Activated CD4-positive, alpha-beta T cell treated with anti-CD3 and anti-CD28 coated beads for 36 hours (primary cell): ENCODE data around the gene CDC27. TPM values are rescaled to one million over a fixed set of nuclear protein-coding genes. Genes with fewer than 3 reads are reported as not detected.
"Not testable (repeated sequence)": the region's sequence is repeated elsewhere in the genome, so short reads cannot be mapped to it uniquely, and the experiment has no call there.

Experiments
- ATAC-seq: fragments of 200-7000 bp; cut with Tn5 transposase; one replicate; pipeline ENCODE4 v1.10.0; 2021; ENCODE audit warnings: mild to moderate bottlenecking, moderate library complexity
- CTCF ChIA-PET: fragments of 350-600 bp; sonication (Branson Sonifier 250); formaldehyde crosslinking; loops from one replicate; lab custom pipeline; 2021; ENCODE audit warnings: antibody characterized with exemption; lab: Charles Lee
- POLR2A ChIA-PET: fragments of 350-600 bp; sonication (Branson Sonifier 250); formaldehyde crosslinking; loops from one replicate; lab custom pipeline; 2021; ENCODE audit warnings: antibody characterized with exemption, inconsistent platforms; lab: Charles Lee
- DNase-seq: peaks from one replicate; pipeline ENCODE4 v3.0.0-alpha.2; 2020
- H3K27ac Mint-ChIP-seq: one replicate; pipeline ENCODE4 v1.8.0; 2021; ENCODE audit warnings: mixed read lengths
- H3K27me3 Mint-ChIP-seq: one replicate; pipeline ENCODE4 v1.8.0; 2021; ENCODE audit warnings: mixed read lengths
- H3K36me3 Mint-ChIP-seq: one replicate; pipeline ENCODE4 v1.8.0; 2021; ENCODE audit warnings: low read depth, mixed read lengths
- H3K4me1 Mint-ChIP-seq: one replicate; pipeline ENCODE4 v1.8.0; 2021; ENCODE audit warnings: mixed read lengths
- H3K4me3 Mint-ChIP-seq: one replicate; pipeline ENCODE4 v1.8.0; 2021; ENCODE audit warnings: mild to moderate bottlenecking, moderate library complexity, mixed read lengths
- H3K9me3 Mint-ChIP-seq: one replicate; pipeline ENCODE4 v1.8.0; 2021; ENCODE audit warnings: low read depth, mixed read lengths
- intact Hi-C, 2 experiments: fragments of 100-400 bp; cut with DNase I in 1 of 2; cut with micrococcal nuclease in 1 of 2; formaldehyde crosslinking; loops; one replicate each; pipeline versions ENCODE4 v1.14.2 to v1.15.1; 2022 to 2024; cut with DNase I, micrococcal nuclease
- total RNA-seq, 2 experiments: library from RNA; stranded (reverse); gene quantifications; one replicate each; pipeline ENCODE4 v1.2.3, GENCODE V29; 2021

The CDC27 gene
- total RNA-seq, 2 experiments from 2014 or later: 123 to 166 TPM

DNA sequence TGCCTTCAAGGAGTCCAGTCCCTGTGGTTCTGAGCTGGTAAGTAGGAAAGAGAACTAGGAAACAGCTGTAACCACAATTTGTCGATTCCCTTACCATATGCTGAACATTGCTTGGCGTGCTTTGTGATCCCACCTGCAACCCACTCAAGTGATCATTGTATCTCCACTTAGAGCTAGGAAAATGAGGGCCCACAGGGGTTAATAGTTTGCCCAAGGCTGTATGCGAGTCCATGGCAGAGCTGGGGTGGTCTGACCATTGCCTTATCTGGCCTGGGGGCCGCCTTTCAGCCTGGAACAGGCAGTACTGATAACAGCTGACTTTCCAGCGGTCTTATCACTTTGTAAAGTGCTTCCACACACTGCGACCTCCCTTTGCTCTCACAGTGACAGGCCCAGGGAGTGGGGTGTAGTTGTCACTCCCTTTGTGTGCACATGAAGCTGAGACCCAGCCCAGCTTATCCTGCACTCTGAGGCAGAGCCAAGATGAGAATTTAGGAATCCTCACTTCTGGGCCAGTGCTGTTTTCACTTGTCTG, 29.9 kb upstream of the CDC27 start:
- intact Hi-C loops: no loop called here
- ChIA-PET POLR2A (interaction anchor here (0.8 kb wide), 1 partner anchor 11 kb away, joined by 3 read pairs; no protein-coding TSS in a partner anchor), CTCF (interaction anchor here (1.0 kb wide), 1 partner anchor 15 kb away, joined by 3 read pairs; no protein-coding TSS in a partner anchor)
- ATAC-seq (no peak), DNase-seq (no peak)
- Mint-ChIP-seq H3K27me3 (no peaks in the 10 kb centered on the region), H3K27ac (no peak overlapping the region), H3K9me3 (peaks cover under 1% of the 10 kb centered on the region), H3K36me3 (no peaks in the 10 kb centered on the region), H3K4me1 (peaks cover 37% of the 10 kb centered on the region), H3K4me3 (no peak overlapping the region)

- not testable (repeated sequence) for H3K9me3 Mint-ChIP-seq
Observed at GRCh38 chr17:47217279-47217678, 28.2 kb upstream of the CDC27 start.

DNA sequence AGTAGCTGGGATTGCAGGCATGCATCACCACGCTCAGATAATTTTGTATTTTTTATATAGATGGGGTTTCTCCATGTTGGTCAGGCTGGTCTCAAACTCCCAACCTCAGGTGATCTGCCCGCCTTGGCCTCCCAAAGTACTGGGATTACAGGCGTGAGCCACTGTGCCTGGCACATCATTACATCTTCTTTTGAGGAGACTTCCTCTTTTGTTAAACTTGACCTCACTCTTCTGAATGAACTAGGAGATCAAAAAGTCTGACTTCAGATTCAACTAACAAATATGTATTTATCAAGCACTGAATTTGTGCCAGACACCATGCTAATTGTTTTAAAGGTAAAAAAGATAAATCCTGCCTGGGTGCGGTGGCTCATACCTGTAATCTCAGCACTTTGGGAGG, 27.7 kb upstream of the CDC27 start:
- H3K9me3 Mint-ChIP-seq, H3K27me3 Mint-ChIP-seq, ATAC-seq, DNase-seq, intact Hi-C loops, H3K36me3 Mint-ChIP-seq, H3K27ac Mint-ChIP-seq, CTCF ChIA-PET, POLR2A ChIA-PET, H3K4me3 Mint-ChIP-seq: not testable (repeated sequence)
- H3K4me1 Mint-ChIP-seq: peaks cover 37% of the 10 kb centered on the region

More at GRCh38 chr17:47217279-47217678, 28.2 kb upstream of the CDC27 start:
- H3K27me3 Mint-ChIP-seq, H3K27ac Mint-ChIP-seq, H3K4me3 Mint-ChIP-seq, H3K36me3 Mint-ChIP-seq, CTCF ChIA-PET, DNase-seq, intact Hi-C loops, POLR2A ChIA-PET: not testable (repeated sequence)
- peaks cover 37% of the 10 kb centered on the region for H3K4me1 Mint-ChIP-seq
- peak; percentile 67 for ATAC-seq

- H3K27me3 Mint-ChIP-seq: no peaks in the 10 kb centered on the region
- POLR2A ChIA-PET: no interaction called here
- H3K4me1 Mint-ChIP-seq: peaks cover 22% of the 10 kb centered on the region
- DNase-seq: no peak
- no peaks in the 10 kb centered on the region for H3K36me3 Mint-ChIP-seq
- H3K9me3 Mint-ChIP-seq: no peaks in the 10 kb centered on the region
- H3K4me3 Mint-ChIP-seq: no peak overlapping the region
- H3K27ac Mint-ChIP-seq: no peak overlapping the region
- intact Hi-C loops: no loop called here
- CTCF ChIA-PET: no interaction called here
- ATAC-seq: no peak
Observed at GRCh38 chr17:47214931-47215330, 25.8 kb upstream of the CDC27 start.

DNA sequence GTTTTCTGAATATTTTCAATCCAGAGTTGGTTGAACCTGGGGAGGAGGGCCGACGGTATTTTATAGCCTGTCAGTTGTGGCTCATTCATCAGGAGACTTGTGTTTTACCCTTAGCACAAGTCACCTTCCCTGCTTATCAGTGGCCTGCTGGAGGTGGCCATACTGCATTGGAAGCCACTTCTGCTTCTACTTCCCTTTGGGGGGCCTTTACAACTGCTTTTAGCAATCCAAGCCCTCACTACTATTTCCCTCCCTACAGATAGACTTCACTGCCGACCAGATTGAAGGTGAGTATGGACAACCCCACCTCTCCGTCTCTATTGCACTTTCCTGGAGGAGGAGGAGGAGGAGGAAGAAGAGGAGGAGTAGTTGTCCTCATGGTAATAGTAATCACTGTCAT, 24.4 kb upstream of the CDC27 start:
- no peak for DNase-seq
- POLR2A ChIA-PET: interaction anchor here (0.7 kb wide), 1 partner anchor 190 kb away, joined by 3 read pairs; no protein-coding TSS in a partner anchor
- H3K9me3 Mint-ChIP-seq: no peaks in the 10 kb centered on the region
- intact Hi-C loops: no loop called here
- no peaks in the 10 kb centered on the region for H3K36me3 Mint-ChIP-seq
- no peak for ATAC-seq
- H3K4me3 Mint-ChIP-seq: no peak overlapping the region
- no peak overlapping the region for H3K27ac Mint-ChIP-seq
- CTCF ChIA-PET: no interaction called here
- H3K27me3 Mint-ChIP-seq: no peaks in the 10 kb centered on the region
- H3K4me1 Mint-ChIP-seq: peaks cover 11% of the 10 kb centered on the region

DNA sequence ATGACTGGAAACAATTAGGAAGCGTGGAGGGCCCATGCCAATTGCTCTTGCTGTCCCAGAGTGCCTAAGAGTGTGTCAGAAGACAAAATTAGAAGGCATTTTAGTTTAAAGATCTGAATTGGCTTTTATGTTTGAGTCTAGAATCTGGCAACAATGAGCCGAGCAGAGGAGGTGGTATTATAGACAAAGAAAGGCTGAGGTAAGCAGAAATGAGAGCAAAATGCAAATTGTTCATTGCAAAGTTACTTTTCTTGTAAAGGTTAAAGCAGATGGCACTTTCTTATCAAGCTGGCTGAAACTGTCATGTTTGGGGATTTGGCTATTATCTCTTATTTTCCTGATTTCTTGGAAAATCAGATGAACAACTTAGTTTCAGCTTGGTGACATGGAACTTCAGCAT, 23.4 kb upstream of the CDC27 start:
- ChIA-PET POLR2A (no interaction called here), CTCF (no interaction called here)
- Mint-ChIP-seq H3K27ac (no peak overlapping the region), H3K27me3 (no peaks in the 10 kb centered on the region), H3K4me3 (no peak overlapping the region), H3K36me3 (no peaks in the 10 kb centered on the region), H3K9me3 (no peaks in the 10 kb centered on the region), H3K4me1 (peaks cover 10% of the 10 kb centered on the region)
- DNase-seq: no peak
- ATAC-seq: no peak
- intact Hi-C loops: no loop called here

GRCh38 chr17:47210779-47211178, 21.7 kb upstream of the CDC27 start:
- Mint-ChIP-seq H3K9me3 (no peaks in the 10 kb centered on the region), H3K4me1 (peaks cover 16% of the 10 kb centered on the region), H3K27me3 (no peaks in the 10 kb centered on the region), H3K4me3 (no peak overlapping the region), H3K36me3 (no peaks in the 10 kb centered on the region), H3K27ac (no peak overlapping the region)
- POLR2A ChIA-PET: no interaction called here
- no peak for DNase-seq
- CTCF ChIA-PET: interaction anchor here (0.6 kb wide), 2 partner anchors 35 to 300 kb away, joined by 3 to 4 read pairs; no protein-coding TSS in a partner anchor
- intact Hi-C loops: no loop called here
- no peak for ATAC-seq

DNA sequence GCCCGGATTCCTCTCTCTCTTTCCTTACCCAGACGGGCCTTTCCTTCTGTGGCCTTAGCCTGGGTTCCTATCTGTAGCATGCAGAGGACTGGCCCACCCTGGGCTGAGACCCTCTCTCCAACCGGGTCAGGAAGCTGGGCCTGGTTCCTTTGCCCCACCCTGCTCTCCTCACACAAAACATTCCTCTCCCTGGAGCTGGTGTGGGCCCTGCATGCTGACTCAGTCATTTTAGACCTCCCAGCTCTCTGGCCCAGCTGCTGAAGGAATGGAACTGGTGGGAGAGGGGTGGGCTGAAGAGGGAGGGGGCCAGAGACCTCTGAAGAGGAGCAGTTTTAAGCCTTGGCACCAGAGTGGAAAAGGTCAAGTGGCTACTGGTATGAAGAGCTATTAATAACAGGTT, 21.0 kb upstream of the CDC27 start:
- H3K27ac Mint-ChIP-seq: no peak overlapping the region
- H3K27me3 Mint-ChIP-seq: no peaks in the 10 kb centered on the region
- no peak overlapping the region for H3K4me3 Mint-ChIP-seq
- DNase-seq (no peak), ATAC-seq (no peak)
- H3K9me3 Mint-ChIP-seq: no peaks in the 10 kb centered on the region
- intact Hi-C loops: no loop called here
- CTCF ChIA-PET: interaction anchor here (0.9 kb wide), 1 partner anchor 12 kb away, joined by 3 read pairs; no protein-coding TSS in a partner anchor
- H3K36me3 Mint-ChIP-seq: no peaks in the 10 kb centered on the region
- POLR2A ChIA-PET: no interaction called here
- H3K4me1 Mint-ChIP-seq: peaks cover 23% of the 10 kb centered on the region

GRCh38 chr17:47209499-47209898, 20.4 kb upstream of the CDC27 start:
- Mint-ChIP-seq H3K27me3 (no peaks in the 10 kb centered on the region), H3K27ac (no peak overlapping the region), H3K9me3 (no peaks in the 10 kb centered on the region), H3K4me3 (no peak overlapping the region), H3K4me1 (peaks cover 29% of the 10 kb centered on the region), H3K36me3 (no peaks in the 10 kb centered on the region)
- no peak for DNase-seq
- intact Hi-C loops: no loop called here
- CTCF ChIA-PET: interaction anchor here (0.5 to 0.9 kb wide), 2 partner anchors 11 to 107 kb away, joined by 3 read pairs; no protein-coding TSS in a partner anchor
- POLR2A ChIA-PET: interaction anchor here (0.8 kb wide), 1 partner anchor 20 kb away, joined by 3 read pairs; the partner anchor contains the start of gene CDC27
- ATAC-seq: no peak

GRCh38 chr17:47208744-47209488, 19.8 kb upstream of the CDC27 start, which contains the start of gene MYL4:
Gene MYL4, plus strand, starts transcription at chr17:47209348. Its CDS starts 75 bp downstream, at chr17:47209423.
- no peak within 1 kb of the TSS for H3K27ac Mint-ChIP-seq
- no peaks in the 10 kb centered on the region for H3K27me3 Mint-ChIP-seq
- DNase-seq (no peak), ATAC-seq (no peak)
- intact Hi-C loops: no loop called here
- no peak within 1 kb of the TSS for H3K4me3 Mint-ChIP-seq
- H3K4me1 Mint-ChIP-seq: peaks cover 35% of the 10 kb centered on the region
- ChIA-PET CTCF (interaction anchor here (0.5 to 1.0 kb wide), 3 partner anchors 8 to 108 kb away, joined by 3 to 5 read pairs (median 3); no protein-coding TSS in a partner anchor), POLR2A (interaction anchor here (0.8 to 1.1 kb wide), 2 partner anchors 10 to 20 kb away, joined by 3 read pairs; partner anchors contain the start of gene CDC27)
- no peaks in the 10 kb centered on the region for H3K9me3 Mint-ChIP-seq
- H3K36me3 Mint-ChIP-seq: no peaks in the 10 kb centered on the region

DNA sequence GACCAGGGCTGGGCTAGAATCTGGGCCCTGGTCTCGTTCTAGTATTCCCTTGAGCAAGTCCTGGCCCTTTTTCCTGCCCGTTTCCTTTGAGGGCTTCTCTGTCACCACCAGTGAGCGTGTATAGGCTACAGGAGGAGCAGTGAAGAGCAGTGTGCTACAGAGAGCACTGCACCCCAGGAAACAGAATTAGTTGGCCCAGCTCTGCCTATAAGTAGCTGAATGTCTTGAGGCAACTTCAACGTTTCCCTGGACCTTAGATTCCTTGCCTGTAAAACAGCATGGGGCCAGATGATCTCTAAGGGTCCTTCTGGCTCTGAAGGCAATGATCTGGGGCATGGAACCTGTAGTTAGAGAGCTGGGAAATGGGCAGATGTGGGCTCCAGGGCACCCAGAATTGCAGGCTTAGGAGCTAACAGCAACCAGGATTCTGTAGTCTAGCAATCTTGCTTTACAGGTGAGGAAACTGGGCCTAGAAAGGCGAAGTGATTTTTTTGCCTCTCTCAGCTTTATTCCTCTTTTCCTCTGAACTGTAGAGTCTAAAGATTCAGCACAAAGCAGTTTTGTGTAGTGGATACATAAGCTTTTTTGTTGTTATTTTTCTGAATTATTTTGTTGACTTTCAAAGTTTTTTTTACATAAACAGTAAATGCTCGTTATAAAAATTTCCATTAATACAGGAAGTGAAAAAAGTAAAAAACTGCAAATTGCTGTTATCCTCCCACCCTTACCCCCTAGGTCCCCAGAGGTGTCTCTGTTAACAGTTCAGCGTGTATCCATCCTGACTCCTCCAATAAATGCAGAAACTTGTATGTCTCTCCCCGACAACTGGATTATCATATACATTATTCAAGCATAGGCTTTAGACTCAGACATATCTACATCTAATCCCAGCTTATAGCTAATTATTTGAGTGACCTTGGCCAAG, 18.3 kb upstream of the CDC27 start:
- ChIA-PET CTCF (interaction anchor here (0.7 to 1.5 kb wide), 4 partner anchors 8 to 373 kb away, joined by 4 read pairs; no protein-coding TSS in a partner anchor), POLR2A (interaction anchor here (0.6 to 1.1 kb wide), 3 partner anchors 12 to 74 kb away, joined by 3 read pairs; partner anchors contain the start of gene CDC27)
- Mint-ChIP-seq H3K4me3 (no peak overlapping the region), H3K36me3 (no peaks in the 10 kb centered on the region), H3K27ac (peak overlapping the region; percentile 30), H3K27me3 (no peaks in the 10 kb centered on the region), H3K4me1 (peaks cover 41% of the 10 kb centered on the region), H3K9me3 (no peaks in the 10 kb centered on the region)
- intact Hi-C loops: no loop called here
- no peak for DNase-seq
- ATAC-seq: no peak
